ENCODE measurements around the gene FANCB.

FANCB gene

DNA sequence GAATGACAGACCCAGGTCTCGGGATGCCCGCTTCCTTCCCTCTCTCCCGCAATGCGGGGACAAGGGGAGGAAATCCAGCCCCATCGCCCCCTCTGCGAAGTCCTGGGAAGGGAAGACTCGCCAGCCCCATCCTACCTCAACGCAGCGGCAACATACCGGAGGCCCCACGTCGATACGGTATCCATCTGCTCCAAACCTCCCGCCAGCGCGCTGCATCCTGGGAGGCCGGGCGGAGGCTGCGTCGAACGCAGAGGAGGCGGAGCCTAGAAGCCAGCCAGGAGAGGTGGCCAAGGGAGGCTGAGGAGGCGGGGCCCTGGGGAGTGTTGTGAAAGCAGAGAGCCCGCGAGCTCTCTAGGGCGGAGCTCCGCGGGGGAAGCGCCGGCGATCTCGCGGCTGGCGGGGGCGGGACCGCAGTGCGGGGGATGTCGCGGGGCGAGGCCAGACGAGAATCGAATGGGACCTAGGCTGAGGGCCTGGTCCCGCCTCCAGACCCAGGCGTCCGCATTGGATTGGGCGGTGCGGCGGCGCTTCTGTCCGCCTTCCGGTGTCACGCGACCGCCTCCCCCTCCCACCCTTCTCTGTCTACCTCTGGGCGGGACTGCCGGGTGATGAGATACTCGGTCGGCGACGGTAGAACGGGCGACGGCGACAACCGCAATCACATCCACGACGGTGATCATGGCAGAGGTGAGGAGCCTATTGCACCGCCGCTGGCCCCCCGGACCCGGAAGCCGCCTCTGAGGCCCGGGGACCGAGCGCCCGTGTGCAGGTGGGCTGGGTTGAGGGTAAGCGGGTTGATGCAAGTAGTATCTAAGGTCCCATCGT is at the start of gene FANCB, which contains the start of gene MOSPD2:
Gene FANCB, minus strand, starts transcription at position 219 of the 825 bp plus-strand sequence. CDS start 7,559 bp downstream, outside the sequence.
Gene MOSPD2, plus strand, starts transcription at position 571 of the 825 bp plus-strand sequence. Its CDS starts 108 bp downstream, at position 679.
- DNase-seq (ENCODE audit: low read depth, low spot score) = peak; percentile 99

DNA sequence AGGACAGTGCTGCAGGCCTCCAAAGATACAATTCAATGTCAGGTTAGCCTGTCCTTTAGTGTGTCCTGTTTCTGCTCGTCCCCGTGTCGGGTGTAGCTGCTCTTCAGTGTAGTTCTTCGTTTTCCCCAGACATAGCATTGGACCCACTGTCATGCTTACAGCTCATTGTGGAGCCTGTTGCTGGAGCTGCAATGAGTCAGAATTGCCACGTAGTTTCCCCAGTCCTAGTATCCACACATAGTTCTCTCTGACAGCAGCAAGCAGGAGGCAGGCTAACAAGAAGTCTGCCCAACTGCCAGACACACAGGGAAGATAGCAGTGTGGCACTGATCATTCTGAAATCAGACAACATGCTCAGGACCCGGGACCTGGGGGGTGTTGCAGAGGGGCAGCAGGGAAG is 49.6 kb upstream of the FANCB start:
- peak; percentile 59 for DNase-seq (ENCODE audit: low read depth, low spot score)

DNA sequence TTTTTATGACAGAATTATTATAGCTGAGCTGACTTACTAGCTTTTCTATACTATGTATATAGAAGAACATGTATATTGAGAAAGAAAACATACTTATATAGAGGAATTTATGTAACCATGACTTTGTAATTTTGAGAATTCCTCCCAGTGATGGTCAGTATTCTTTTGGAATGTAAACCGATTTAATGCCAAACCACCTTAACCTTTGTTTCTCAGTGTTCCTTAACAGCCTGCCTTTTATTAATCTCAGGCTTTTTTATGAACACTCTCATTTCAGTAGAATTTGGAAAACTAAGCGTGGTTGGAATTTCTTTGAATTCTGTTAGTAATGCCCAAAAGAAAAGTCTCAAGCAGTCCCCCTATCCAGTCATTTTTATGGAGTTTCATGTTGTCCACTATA is 47.3 kb upstream of the FANCB start:
- no peak for DNase-seq (ENCODE audit: low read depth, low spot score)

DNA sequence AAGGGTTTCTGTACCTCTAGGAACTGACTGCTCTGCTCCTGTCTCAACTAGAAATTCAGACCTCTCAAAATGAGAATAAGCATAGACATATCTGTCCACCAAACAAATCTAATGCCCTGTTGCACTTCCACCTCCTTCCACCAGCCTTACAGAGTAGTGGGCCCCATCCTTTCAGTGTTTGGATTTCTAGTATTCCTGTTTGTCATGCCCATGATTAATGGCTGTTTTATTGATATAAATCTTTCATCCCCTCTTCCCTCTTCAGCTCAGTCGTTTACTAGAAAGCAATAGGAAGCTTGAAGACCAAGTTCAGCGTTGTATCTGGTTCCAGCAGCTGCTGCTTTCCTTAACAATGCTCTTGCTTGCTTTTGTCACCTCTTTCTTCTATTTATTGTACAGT is 46.5 kb upstream of the FANCB start:
- no peak for DNase-seq (ENCODE audit: low read depth, low spot score)

DNA sequence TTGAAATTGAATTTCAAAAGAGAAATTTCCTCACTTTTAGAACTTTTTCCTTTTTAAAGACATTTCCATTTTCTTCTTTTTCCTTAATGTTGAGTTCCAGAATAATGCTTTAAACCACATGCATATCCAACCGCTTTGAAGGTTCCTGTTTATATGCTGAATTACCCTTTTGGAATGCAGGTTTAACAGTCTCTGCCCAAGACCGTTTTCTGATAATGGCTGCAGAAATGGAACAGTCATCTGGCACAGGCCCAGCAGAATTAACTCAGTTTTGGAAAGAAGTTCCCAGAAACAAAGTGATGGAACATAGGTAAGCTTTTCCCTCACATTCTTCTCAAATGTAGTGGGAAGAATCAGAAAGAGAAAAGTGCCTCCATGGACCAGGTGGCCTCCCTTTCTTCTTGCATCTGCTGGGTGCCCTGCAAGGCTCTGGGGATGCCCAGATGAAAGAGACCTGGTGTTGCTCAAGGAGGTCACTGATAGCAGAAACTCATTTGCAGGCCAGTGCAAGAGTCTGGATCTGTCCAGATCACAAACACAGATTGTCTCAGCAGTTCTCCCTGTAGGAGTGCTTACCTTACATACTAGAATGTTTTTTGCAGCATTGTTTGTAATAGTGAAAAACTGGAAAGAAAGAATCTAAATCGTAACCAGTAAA is 43.3 kb upstream of the FANCB start:
- no peak for DNase-seq (ENCODE audit: low read depth, low spot score)

DNA sequence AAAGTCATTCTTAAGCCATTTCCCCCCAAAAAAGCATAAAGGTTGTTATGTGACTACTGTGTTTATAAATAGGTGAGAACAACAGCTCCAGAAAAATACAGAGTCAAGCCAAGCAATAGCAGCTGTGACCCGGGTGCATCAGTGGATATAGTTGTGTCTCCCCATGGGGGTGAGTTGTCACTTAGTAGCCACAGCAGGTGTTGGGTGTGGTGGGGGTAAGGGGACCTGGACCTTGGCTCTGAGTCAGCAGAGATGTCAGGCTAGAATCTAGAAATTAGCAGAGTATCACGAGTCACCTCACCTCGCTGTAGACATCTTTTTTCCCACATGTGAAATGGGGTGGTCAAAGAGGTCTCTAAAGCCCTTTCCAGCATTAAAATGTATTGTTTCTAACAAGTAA is 42.7 kb upstream of the FANCB start:
- no peak for DNase-seq (ENCODE audit: low read depth, low spot score)

DNA sequence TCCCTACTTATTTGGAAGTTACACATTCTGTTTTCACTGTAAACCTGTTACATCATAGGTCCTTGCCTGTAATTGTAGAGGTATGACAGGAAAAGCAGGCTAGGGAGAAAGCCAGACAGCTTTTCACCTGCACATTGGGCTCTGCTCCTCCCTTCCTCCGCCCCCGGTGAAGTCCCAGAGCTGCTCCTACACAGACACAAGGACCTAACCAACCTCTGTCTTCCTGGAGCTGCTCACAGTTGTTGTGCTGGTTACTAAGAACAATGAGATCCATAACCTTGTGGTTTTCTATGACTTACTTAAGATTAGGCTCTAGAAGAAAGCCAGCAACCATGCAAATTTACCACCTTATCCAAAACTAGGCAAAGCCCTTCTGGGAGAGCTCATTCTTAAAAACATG is 40.4 kb upstream of the FANCB start:
- peak; percentile 74 for DNase-seq (ENCODE audit: low read depth, low spot score)

DNA sequence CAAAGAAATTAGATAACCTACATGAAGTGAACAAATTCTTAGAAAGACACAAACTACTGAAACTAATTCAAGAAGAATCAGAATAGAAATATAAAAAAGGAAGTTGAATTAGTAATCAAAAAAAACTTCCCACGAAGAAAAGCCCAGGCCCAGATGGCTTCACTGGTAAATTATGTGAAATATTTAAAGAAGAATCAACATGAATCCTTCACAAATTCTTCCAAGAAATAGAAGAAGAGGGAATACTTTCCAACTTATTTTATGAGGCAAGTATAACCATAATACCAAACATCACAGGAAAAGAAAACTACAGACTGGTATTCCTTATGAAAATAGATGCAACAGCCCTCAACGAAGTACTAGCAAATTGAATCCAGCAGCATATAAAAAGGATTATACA is 31.0 kb upstream of the FANCB start:
- DNase-seq (ENCODE audit: low read depth, low spot score) = no peak

DNA sequence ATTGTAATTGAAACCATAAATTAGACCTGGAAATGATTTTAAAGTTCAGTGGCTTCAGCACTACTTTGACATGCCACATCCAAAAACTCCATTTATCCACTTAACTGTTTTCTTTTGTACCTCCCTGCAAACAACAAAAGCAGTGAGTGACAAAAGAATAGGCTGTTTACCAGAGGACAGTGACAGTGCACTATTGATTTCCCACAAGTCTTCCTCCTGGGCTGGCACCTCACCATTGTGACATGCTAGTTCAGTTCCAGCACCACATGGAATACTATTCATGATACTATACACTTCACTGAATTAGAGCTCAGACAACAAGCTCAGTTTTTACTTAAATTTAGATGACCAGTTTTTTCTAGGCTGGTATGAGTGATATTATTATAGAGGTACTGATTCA is 29.7 kb upstream of the FANCB start:
- DNase-seq (ENCODE audit: low read depth, low spot score) = no peak

DNA sequence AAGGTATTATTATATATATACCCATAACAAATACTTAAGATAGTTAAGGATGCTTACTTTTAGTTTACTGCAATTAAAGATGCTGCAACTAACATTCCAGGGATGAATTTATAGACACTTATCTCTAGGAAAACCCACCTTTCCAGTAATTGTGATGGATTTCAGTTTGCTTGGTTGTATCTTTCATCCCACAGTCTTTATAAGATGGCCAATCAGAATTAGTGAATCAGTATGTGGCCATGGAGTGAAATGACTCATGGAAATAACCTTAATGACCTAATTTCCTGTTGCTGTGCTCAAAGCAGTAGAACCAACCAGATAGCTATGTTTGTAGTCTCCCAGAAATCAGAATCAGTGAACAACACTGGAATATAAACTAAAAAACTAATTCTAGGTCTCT is 26.7 kb upstream of the FANCB start:
- no peak for DNase-seq (ENCODE audit: low read depth, low spot score)

DNA sequence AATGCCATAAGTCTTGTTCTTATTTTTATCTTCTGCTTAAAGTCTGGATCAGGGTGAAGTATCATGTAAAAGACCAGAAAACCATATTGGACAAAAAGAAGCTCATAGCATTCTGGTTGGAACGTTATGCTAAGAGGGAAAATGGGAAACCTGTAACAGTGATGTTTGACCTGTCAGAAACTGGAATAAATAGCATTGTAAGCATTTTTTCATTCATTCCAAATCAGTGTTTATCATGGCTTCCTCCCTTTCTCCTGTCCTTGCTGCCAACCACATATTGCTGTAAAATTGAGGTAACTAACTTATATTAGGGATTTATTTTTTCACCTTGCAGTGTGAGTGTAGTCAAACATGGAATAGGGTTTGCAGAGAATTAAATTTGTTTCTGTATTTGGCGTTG is 24.2 kb upstream of the FANCB start:
- DNase-seq (ENCODE audit: low read depth, low spot score) = no peak

DNA sequence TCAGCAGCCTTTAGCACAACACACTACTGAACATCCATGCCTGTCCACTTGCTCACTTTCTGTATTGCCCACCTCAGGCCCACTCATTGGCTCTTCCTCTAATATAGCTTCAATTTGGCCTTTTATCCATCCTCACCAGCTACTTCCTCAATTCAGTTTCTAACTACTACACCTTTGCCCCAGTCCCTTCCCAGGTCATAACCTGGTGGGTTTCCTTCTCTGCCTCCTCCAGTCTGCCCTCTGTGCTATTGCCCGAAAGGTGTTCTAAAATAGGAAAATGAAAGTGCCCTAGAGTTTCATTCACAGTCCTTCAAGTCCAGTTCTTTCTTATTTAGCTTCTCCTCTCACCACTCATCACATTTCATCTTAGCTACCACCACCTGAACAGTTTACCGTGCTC is 23.4 kb upstream of the FANCB start:
- DNase-seq (ENCODE audit: low read depth, low spot score) = no peak

DNA sequence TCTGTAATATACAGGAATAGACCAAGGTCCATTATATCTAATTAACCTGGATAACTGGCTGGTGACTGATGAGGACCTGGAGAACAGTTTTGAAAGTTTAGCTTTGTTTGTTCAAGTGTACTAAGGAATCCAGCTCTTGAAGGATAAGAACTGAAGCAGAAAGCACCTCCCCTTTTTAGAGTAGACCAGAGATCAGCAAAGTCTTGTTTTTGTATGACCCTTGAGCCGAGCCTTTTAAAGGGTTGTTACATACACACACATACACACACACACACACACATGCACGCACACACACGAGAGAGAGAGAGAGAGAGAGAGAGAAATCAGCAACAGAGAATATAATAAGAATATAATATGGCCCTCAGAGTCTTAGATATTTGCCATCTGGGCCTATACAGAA is 13.4 kb upstream of the FANCB start:
- DNase-seq (ENCODE audit: low read depth, low spot score) = no peak

DNA sequence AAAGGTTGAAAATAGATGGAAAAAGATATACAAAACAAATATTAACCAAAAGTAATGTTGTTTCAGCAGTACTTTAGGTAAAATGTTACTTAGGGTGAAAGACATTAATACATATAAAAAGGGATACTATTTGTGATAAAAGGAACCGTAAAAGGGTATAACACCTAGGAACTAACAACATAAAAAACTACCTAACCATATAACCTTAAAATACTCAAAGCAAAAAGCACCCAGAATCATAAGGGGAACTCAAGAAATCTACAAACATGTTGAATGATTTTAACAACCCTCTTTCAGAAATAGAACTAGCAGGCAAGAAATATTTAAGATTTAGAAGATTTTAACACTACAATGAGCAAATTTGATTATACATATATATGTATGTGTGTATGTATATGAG is 11.8 kb upstream of the FANCB start:
- no peak for DNase-seq (ENCODE audit: low read depth, low spot score)

DNA sequence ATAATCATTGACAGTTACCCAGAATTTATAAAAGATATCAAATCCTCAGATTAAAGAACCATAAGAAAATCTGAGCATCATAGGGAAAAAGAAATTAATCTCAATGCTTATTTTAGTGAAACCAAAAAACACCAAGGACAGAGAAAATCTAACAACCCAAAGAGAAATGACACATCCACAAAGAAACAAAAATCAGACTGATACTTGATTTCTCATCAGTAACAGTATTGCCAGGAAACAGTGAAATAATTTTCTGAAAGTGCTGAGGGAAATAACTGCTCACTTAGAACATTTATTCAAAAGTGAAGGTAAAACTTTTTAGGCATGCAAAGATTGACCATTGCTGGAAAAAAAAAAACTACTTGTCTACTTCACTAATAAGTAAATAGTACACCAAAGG is 11.0 kb upstream of the FANCB start:
- DNase-seq (ENCODE audit: low read depth, low spot score) = no peak

DNA sequence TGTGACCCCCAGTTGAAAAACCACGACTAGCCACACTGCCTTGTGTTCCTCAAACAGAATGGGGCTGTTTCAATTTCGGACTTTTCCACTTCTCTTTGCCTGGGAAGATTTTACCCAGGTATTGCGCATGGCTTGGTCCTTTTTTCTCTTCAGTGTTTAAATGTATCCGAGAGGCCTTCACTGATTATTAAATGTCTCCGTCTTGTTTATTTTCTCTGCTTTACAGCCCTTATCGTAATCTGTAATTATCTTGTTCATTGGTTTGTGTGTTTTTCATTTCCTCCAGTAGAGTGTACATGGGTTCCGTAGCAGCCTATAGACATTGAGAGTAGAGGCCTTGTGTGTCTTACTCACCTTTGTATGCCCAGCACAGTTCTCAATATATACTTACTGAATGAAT is 2.8 kb upstream of the FANCB start:
- no peak for DNase-seq (ENCODE audit: low read depth, low spot score)

DNA sequence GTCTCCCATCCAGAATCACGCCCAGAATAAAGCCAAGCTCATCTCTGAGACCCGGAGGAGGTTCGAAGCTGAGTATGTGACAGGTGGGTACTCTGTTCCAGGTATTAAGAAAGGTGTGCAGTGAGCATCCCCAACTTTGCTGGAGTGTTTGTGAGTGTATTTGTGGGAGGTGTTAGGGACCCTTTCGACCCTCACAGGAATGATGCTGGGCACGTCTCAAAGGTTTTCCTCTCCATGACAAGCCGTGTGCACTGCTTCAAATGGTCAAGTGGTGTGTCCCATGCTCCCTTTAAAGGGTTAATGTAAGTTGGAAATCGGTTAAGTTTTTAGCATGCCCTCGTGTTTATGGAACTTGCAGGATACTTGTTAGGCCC is 794 bp upstream of the FANCB start:
- DNase-seq (ENCODE audit: low read depth, low spot score) = no peak

DNA sequence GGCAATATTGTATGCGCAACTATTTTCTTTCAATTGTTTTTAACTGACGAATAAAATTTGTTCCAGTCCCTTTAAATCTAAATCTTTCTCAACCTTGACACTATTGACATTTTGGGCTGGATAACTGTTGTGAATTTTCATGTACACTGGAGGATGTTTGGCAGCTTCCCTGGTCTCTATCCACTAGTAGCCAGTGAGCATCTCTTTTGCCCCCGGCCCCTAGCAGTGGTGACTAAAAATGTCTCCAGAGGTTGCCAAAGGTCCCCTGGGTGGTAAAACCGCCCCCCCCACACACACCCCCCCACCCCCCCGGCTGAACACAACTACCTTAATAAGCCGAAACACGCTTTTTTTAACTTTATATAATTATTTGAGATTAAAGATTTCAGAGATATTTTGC is 514 bp downstream of the FANCB start:
- DNase-seq (ENCODE audit: low read depth, low spot score) = peak; percentile 3

DNA sequence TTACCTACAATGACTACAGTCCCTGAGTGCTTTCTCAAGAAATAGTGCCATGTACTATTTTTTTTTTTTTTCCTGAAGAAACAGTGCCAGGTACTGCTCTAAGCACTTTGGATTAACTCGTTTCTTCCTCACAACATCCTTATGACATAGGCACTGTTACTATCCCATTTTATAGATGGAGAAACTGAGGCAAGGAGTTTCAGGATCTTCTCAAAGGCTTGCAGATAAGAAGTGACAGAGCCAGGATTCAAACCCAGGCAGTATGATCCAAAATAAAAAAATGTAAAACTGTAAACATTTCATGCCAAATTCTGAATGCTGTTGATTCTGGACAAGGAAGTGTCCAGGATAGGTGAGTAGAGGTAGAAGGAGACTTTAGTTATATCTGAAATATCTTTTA is 1.1 kb downstream of the FANCB start:
- DNase-seq (ENCODE audit: low read depth, low spot score) = no peak

DNA sequence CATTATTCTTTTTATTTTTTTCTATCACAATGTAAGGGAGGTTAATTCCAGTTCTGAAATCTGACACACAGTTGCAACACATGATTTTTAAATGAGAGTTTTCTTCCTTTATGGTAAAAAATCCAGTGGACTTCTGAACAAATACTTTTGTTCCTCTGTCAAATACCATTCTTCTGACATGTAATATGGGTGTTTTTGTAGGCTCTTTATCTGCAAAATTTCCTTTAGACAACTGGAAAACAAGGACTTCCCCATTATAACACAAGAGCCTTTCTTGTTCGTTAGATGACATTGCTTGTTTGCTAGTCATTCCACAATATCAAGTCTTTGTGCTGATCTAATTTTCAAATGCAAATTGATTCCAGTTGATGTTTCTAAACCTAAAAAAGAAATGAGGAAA is 7.7 kb downstream of the FANCB start:
- DNase-seq (ENCODE audit: low read depth, low spot score) = no peak

DNA sequence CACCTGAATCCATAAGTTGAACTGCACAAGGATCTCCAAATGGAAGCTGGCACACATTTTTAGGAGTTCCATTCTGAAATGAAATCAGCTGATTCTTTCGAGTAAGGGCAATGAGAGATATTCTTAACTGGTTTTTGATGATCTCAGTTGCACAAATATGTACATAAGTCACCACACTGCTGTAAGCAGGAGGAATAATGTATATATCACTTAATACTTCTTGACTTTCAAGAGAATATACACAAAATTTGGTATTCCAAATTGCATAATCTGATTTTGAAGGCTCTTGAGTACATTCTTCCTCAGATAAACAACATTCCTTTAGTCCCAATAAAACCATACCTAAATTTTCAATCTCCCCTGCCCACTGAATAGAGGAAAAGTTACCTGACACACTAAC is 8.2 kb downstream of the FANCB start:
- DNase-seq (ENCODE audit: low read depth, low spot score) = no peak

DNA sequence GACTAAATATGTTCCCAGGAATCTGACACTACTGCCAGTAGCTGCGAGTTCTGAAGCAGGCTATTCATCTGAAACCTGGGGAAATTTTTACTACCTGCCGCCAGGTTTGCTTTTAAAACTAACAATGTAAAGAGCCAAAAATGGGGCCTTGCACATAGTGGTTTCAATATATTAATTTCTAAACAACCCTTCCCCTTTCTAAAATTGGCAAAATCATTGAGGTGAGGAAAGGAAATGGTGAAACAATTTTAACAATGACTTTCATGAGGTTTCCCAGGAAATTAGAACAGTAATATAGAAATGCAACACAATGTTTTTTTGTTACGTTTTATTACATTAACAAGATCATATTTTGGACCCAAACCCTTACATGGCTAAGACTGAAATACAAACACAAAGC is 21.3 kb downstream of the FANCB start:
- no peak for DNase-seq (ENCODE audit: low read depth, low spot score)

DNA sequence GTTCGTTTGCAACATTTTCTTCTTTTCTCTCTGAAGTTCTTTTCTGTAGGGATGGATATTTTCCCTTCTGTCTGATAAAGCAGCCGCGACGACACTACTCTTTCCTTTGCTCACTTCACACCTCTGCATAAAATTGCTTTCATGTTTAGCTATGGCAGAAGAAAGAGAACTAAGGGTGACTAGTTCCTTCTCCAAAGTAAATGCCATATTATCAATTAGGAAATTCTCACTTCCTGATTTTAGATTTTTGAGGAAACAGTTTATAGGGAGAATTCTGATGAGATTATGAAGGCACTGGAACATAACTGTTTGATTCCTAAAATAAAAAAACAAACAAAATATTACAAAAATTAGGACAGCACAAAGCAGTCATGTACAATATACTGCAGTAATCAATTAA is 29.2 kb downstream of the FANCB start:
- DNase-seq (ENCODE audit: low read depth, low spot score) = no peak
